HFFc6 (cell line): ENCODE measurements around the gene HUWE1. TPM values are rescaled to one million over a fixed set of nuclear protein-coding genes. Genes with fewer than 3 reads are reported as not detected.

Experiments
- DNase-seq: peaks from one replicate; pipeline ENCODE4 v3.0.0-alpha.2; 2018
- H3K27ac Mint-ChIP-seq: 2 replicates; pipeline ENCODE4 v1.8.0; 2020; ENCODE audit warnings: mild to moderate bottlenecking, mixed read lengths
- H3K27me3 Mint-ChIP-seq: 2 replicates; pipeline ENCODE4 v1.8.0; 2021; ENCODE audit warnings: mild to moderate bottlenecking, moderate library complexity, mixed read lengths; ENCODE audit not compliant: insufficient read depth
- H3K36me3 Mint-ChIP-seq: 2 replicates; pipeline ENCODE4 v1.8.0; 2021; ENCODE audit warnings: low read depth, mixed read lengths
- H3K4me1 Mint-ChIP-seq: 2 replicates; pipeline ENCODE4 v1.8.0; 2020; ENCODE audit warnings: low read depth, mixed read lengths
- H3K4me3 Mint-ChIP-seq: 2 replicates; pipeline ENCODE4 v1.8.0; 2020; ENCODE audit warnings: mild to moderate bottlenecking, moderate library complexity, mixed read lengths
- H3K9me3 Mint-ChIP-seq: 2 replicates; pipeline ENCODE4 v1.8.0; 2020; ENCODE audit warnings: mild to moderate bottlenecking, mixed read lengths
- total RNA-seq, 6 experiments: library from RNA; stranded (reverse); fragmentation: NEBNext Ultra II Directional; extraction: Animal tissue kit (Norgen Biotek cat#: 25700); gene quantifications; 2 replicates in 1 of 6; 3 replicates in 5 of 6; pipeline ENCODE4 v1.2.3, GENCODE V29; 2021
- TF ChIP-seq, protein P1 (sequence below): fragments of 200-600 bp; sonication (generic); IDR thresholded peaks from 2 replicates; pipeline ENCODE4 v1.5.0; 2021; ENCODE audit warnings: antibody characterized with exemption, mild to moderate bottlenecking

The HUWE1 gene
- total RNA-seq, 6 experiments from 2014 or later = 128 to 199 (median 146) TPM

DNA sequence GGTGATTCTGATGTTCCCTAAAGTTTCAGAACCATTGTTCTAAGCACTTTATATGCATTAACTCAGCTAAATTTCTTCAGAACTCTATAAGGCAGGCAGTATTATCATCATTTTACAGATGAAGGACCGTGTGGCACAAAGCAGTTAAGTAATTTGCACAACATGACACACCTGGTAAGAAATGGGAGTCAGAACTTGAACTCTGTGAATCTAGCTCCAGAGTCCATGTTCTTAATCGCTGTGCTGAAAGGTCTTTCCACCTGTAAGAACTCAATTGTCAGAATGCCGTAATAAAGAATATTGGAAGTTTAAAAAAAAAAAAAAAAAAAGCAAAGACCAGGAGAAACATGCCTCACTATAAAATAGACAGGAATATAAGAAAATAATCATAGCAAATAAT lies 9.2 kb downstream of the HUWE1 start:
- Mint-ChIP-seq H3K4me3 (no peak overlapping the region), H3K27ac (no peak overlapping the region), H3K36me3 (peaks cover 26% of the 10 kb centered on the region), H3K9me3 (no peaks in the 10 kb centered on the region), H3K4me1 (peaks cover 49% of the 10 kb centered on the region), H3K27me3 (no peaks in the 10 kb centered on the region)
- TF ChIP-seq, protein P1, sequence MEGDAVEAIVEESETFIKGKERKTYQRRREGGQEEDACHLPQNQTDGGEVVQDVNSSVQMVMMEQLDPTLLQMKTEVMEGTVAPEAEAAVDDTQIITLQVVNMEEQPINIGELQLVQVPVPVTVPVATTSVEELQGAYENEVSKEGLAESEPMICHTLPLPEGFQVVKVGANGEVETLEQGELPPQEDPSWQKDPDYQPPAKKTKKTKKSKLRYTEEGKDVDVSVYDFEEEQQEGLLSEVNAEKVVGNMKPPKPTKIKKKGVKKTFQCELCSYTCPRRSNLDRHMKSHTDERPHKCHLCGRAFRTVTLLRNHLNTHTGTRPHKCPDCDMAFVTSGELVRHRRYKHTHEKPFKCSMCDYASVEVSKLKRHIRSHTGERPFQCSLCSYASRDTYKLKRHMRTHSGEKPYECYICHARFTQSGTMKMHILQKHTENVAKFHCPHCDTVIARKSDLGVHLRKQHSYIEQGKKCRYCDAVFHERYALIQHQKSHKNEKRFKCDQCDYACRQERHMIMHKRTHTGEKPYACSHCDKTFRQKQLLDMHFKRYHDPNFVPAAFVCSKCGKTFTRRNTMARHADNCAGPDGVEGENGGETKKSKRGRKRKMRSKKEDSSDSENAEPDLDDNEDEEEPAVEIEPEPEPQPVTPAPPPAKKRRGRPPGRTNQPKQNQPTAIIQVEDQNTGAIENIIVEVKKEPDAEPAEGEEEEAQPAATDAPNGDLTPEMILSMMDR = no peak
- no peak for DNase-seq

DNA sequence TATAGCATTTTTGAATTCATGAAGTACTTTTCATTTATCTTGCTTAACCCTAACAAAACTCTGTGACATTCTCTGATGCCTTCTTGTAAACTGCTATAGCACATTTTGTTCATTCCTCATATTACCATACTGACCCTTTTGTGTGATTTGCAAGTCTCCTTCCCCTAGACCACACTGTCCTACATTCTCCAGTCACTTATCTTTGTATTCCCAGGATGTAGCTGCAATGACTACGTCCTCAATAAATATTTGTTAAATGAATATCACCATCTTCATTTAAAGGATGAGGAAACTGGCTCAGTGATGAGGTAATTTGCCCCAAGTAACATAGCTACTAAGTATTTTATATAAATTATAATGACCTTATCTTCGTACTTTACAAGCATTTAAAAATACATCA lies 11.9 kb downstream of the HUWE1 start:
- Mint-ChIP-seq H3K4me3 (no peak overlapping the region), H3K4me1 (peaks cover 33% of the 10 kb centered on the region), H3K36me3 (peaks cover 12% of the 10 kb centered on the region; the same call in 1 of the 2 replicates), H3K27ac (peak overlapping the region; percentile 50; the same call in 1 of the 2 replicates), H3K9me3 (no peaks in the 10 kb centered on the region), H3K27me3 (no peaks in the 10 kb centered on the region)
- no peak for DNase-seq
- TF ChIP-seq, protein P1 = no peak

DNA sequence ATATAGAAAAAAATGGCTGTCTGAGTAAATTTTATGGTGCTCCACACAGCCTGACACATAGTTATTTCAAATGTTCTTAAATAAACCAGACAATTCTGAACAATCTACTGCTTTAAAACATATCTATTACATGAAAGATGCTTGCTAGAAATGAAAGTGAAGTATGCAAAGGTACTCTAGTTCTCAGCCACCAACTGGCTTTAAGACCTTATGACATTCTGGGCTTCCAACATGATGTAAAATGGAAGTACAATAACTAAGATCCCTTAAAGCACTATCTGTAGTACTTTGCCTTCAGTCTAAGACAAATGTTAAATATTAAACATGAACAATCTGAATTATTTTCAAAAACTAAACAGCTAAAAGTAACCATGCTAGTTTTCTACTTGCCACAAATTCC lies 17.3 kb downstream of the HUWE1 start:
- no peak overlapping the region for H3K4me3 Mint-ChIP-seq
- DNase-seq = no peak
- H3K27ac Mint-ChIP-seq = no peak overlapping the region
- H3K27me3 Mint-ChIP-seq = no peaks in the 10 kb centered on the region; the same call in 1 of the 2 replicates
- peaks cover 7% of the 10 kb centered on the region for H3K4me1 Mint-ChIP-seq
- TF ChIP-seq, protein P1 = no peak
- H3K36me3 Mint-ChIP-seq = no peaks in the 10 kb centered on the region
- no peaks in the 10 kb centered on the region for H3K9me3 Mint-ChIP-seq

DNA sequence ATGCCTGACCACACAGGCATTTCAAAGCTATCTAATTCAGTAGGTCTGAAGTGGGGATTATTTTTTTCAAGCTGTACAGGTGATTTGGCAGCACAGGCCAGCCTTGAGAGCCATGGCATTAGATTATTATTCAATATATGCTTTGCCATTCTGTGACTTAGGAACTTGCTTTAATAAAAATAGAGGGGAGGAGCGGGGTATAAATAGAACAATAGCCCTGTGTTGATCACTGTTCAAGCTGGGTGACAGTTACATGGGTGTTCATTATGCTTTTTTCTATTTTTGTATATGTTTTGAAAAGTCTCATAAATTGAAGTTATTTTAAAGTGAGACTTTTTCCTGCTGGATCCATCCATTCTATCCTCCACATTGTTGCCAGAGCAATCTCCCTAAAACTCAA lies 20.3 kb downstream of the HUWE1 start:
- Mint-ChIP-seq H3K4me3 (no peak overlapping the region), H3K4me1 (peaks cover 9% of the 10 kb centered on the region; the same call in 1 of the 2 replicates), H3K27ac (no peak overlapping the region), H3K9me3 (no peaks in the 10 kb centered on the region), H3K27me3 (no peaks in the 10 kb centered on the region; the same call in 1 of the 2 replicates), H3K36me3 (peaks cover 14% of the 10 kb centered on the region; the same call in 1 of the 2 replicates)
- no peak for DNase-seq
- TF ChIP-seq, protein P1 = no peak

DNA sequence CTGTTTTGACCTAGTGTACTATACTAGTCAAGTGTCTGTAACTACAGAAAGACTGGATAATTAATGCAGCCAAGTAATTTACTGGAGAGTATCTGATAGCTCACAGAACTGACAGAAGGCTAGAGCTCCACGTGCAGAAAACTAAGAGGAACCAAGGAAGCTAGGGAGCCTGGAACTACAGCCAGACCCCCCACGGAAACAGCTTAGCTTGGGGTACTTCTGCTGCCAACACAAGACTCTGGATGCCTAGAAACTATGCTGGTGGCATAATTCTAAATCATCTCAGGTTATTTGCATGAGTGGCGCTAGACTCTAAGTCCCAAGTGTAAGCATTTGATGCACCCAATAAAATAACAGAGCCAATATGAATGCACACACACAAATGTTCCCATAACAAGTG lies 26.5 kb downstream of the HUWE1 start:
- peaks cover 19% of the 10 kb centered on the region; the same call in 1 of the 2 replicates for H3K36me3 Mint-ChIP-seq
- H3K27ac Mint-ChIP-seq = no peak overlapping the region

More for the DNA sequence above, 26.5 kb downstream of the HUWE1 start:
- H3K4me3 Mint-ChIP-seq = no peak overlapping the region
- no peaks in the 10 kb centered on the region for H3K9me3 Mint-ChIP-seq
- TF ChIP-seq, protein P1 = no peak
- peaks cover 18% of the 10 kb centered on the region for H3K4me1 Mint-ChIP-seq
- H3K27me3 Mint-ChIP-seq = no peaks in the 10 kb centered on the region; the same call in 1 of the 2 replicates
- DNase-seq = no peak
